IMR-90 (cell line): ENCODE results near the gene WDR91. TPM values are rescaled to one million over a fixed set of nuclear protein-coding genes. Genes with fewer than 3 reads are reported as not detected.

ENCODE experiments used
- ATAC-seq: fragments of 200-7000 bp; cut with Tn5 transposase; 2 replicates; pipeline ENCODE4 v1.9.1; 2020; ENCODE audit warnings: low read depth, mild to moderate bottlenecking, moderate library complexity
- BruUV-seq: library from RNA; stranded (reverse); fragments of 400-500 nt; replicated peaks from 2 replicates; lab custom pipeline; 2021; lab: Mats Ljungman, UMichigan
- CTCF ChIA-PET: fragments of 300-600 bp; formaldehyde crosslinking; extraction: SDS; loops from one replicate; lab custom pipeline; 2021; ENCODE audit warnings: antibody characterized with exemption; lab: Yijun Ruan, JAX
- POLR2A ChIA-PET: fragments of 300-600 bp; sonication (Branson Sonifier 250); formaldehyde crosslinking; loops from one replicate; lab custom pipeline; 2022; ENCODE audit warnings: antibody characterized with exemption; ENCODE audit not compliant: unreplicated experiment; lab: Charles Lee
- DNase-seq: peaks from one replicate; pipeline ENCODE4 v3.0.0; 2013
- H2AFZ ChIP-seq: replicated peaks from 2 replicates; pipeline ENCODE3; 2013; ENCODE audit warnings: low read length, mild to moderate bottlenecking; ENCODE audit not compliant: poor library complexity
- H2AK5ac ChIP-seq: 2 replicates; pipeline ENCODE4 v1.6.1; 2013; ENCODE audit warnings: low read depth, low read length, inconsistent platforms
- H2AK9ac ChIP-seq: replicated peaks from 2 replicates; pipeline ENCODE3; 2013; ENCODE audit warnings: mild to moderate bottlenecking, low read depth, low read length, moderate library complexity; ENCODE audit not compliant: poor library complexity
- H2BK120ac ChIP-seq: 2 replicates; pipeline ENCODE4 v1.6.1; 2013; ENCODE audit warnings: low read depth, low read length, inconsistent platforms
- H2BK15ac ChIP-seq: 3 replicates; pipeline ENCODE4 v1.6.1; 2013; ENCODE audit warnings: low read depth, low read length, inconsistent platforms
- H2BK20ac ChIP-seq: 2 replicates; pipeline ENCODE4 v1.6.1; 2013; ENCODE audit warnings: low read depth, mild to moderate bottlenecking, inconsistent platforms, low read length, moderate library complexity
- H2BK5ac ChIP-seq: 2 replicates; pipeline ENCODE4 v1.6.1; 2013; ENCODE audit warnings: mild to moderate bottlenecking, low read depth, low read length, inconsistent platforms; ENCODE audit not compliant: poor library complexity, severe bottlenecking
- H3K14ac ChIP-seq: replicated peaks from 2 replicates; pipeline ENCODE4 v1.6.1; 2013; ENCODE audit warnings: low read depth, low read length, inconsistent platforms
- H3K18ac ChIP-seq: 2 replicates; pipeline ENCODE4 v1.6.1; 2013; ENCODE audit warnings: low read depth, low read length, control low read depth
- H3K23ac ChIP-seq: 2 replicates; pipeline ENCODE4 v1.6.1; 2013; ENCODE audit warnings: low read depth, low read length, inconsistent platforms
- H3K27ac ChIP-seq: 2 replicates; pipeline ENCODE4 v1.5.1; 2013; ENCODE audit warnings: mild to moderate bottlenecking, control low read depth, low read length; ENCODE audit not compliant: insufficient read depth
- H3K27me3 ChIP-seq: 2 replicates; pipeline ENCODE4 v1.6.1; 2013; ENCODE audit warnings: low read length; ENCODE audit not compliant: control insufficient read depth, insufficient read depth
- H3K36me3 ChIP-seq: 2 replicates; pipeline ENCODE4 v1.6.1; 2013; ENCODE audit warnings: low read length, mixed read lengths; ENCODE audit not compliant: control insufficient read depth, insufficient read depth
- H3K4ac ChIP-seq: 2 replicates; pipeline ENCODE4 v1.6.1; 2013; ENCODE audit warnings: low read depth, low read length, inconsistent platforms
- H3K4me1 ChIP-seq: 2 replicates; pipeline ENCODE4 v1.6.1; 2013; ENCODE audit warnings: low read length, mixed read lengths; ENCODE audit not compliant: control insufficient read depth, insufficient read depth
- H3K4me2 ChIP-seq: 2 replicates; pipeline ENCODE4 v1.6.1; 2013; ENCODE audit warnings: low read depth, mild to moderate bottlenecking, control low read depth, low read length, moderate library complexity
- H3K4me3 ChIP-seq: 2 replicates; pipeline ENCODE4 v1.5.1; 2013; ENCODE audit warnings: low read depth, mild to moderate bottlenecking, control low read depth, low read length, moderate library complexity; ENCODE audit not compliant: insufficient read depth
- H3K56ac ChIP-seq: 2 replicates; pipeline ENCODE4 v1.6.1; 2013; ENCODE audit warnings: low read length, inconsistent platforms; ENCODE audit not compliant: insufficient read depth; ENCODE audit errors: extremely low read depth
- H3K79me1 ChIP-seq, 2 experiments: 2 replicates each; pipeline ENCODE4 v1.6.1; 2013; ENCODE audit warnings: low read length in 2 of 2, inconsistent platforms in 1 of 2, low read depth in 1 of 2
- H3K9ac ChIP-seq: 2 replicates; pipeline ENCODE4 v1.6.1; 2013; ENCODE audit warnings: low read depth, low read length, control low read depth
- H3K9me1 ChIP-seq: 2 replicates; pipeline ENCODE4 v1.6.1; 2013; ENCODE audit warnings: low read length, inconsistent platforms; ENCODE audit not compliant: insufficient read depth
- H3K9me3 ChIP-seq: 2 replicates; pipeline ENCODE4 v1.6.1; 2013; ENCODE audit warnings: low read length; ENCODE audit not compliant: control insufficient read depth, insufficient read depth
- H4K20me1 ChIP-seq: 2 replicates; pipeline ENCODE4 v1.6.1; 2013; ENCODE audit warnings: low read length, inconsistent platforms; ENCODE audit not compliant: insufficient read depth
- H4K5ac ChIP-seq: 2 replicates; pipeline ENCODE4 v1.6.1; 2013; ENCODE audit warnings: mild to moderate bottlenecking, low read depth, low read length, control low read depth
- H4K8ac ChIP-seq, 2 experiments: 2 replicates each; pipeline ENCODE4 v1.6.1; 2013; ENCODE audit warnings: low read depth in 2 of 2, low read length in 2 of 2, control low read depth in 1 of 2, inconsistent platforms in 1 of 2
- H4K91ac ChIP-seq: 2 replicates; pipeline ENCODE4 v1.6.1; 2013; ENCODE audit warnings: low read depth, low read length, inconsistent platforms; ENCODE audit not compliant: insufficient read depth
- CEBPB ChIP-seq: IDR thresholded peaks from 2 replicates; pipeline ENCODE4 v1.6.1; 2012; ENCODE audit warnings: low read depth, low read length, improper control_type of control experiment
- CTCF ChIP-seq: conservative IDR thresholded peaks from 2 replicates; pipeline ENCODE4 v1.5.1; 2012; ENCODE audit warnings: mild to moderate bottlenecking, low read depth, low read length, improper control_type of control experiment
- ELK1 ChIP-seq: fragments of 150-350 bp; IDR thresholded peaks from 2 replicates; pipeline ENCODE4 v1.6.1; 2016; ENCODE audit warnings: low read depth, mild to moderate bottlenecking, low read length, moderate library complexity, borderline replicate concordance
- FOS ChIP-seq: fragments of 150-350 bp; IDR thresholded peaks from 2 replicates; pipeline ENCODE4 v1.6.1; 2016; ENCODE audit warnings: low read depth, low read length
- MAZ ChIP-seq: IDR thresholded peaks from 2 replicates; pipeline ENCODE4 v1.6.1; 2012; ENCODE audit warnings: low read depth, mild to moderate bottlenecking, low read length, improper control_type of control experiment, moderate library complexity, borderline replicate concordance
- RAD21 ChIP-seq: IDR thresholded peaks from 2 replicates; pipeline ENCODE4 v1.6.1; 2012; ENCODE audit warnings: low read length, improper control_type of control experiment
- RFX5 ChIP-seq: IDR thresholded peaks from 2 replicates; pipeline ENCODE4 v1.8.0; 2012; ENCODE audit warnings: low read depth, mild to moderate bottlenecking, low read length, moderate library complexity
- USF2 ChIP-seq: fragments of 150-350 bp; IDR thresholded peaks from 2 replicates; pipeline ENCODE4 v1.6.1; 2017; ENCODE audit warnings: mild to moderate bottlenecking, antibody characterized with exemption, low read length, low read depth
- WGBS, 2 experiments: methylation state at CpG; one replicate each; pipeline versions ENCODE4 v1.1.5 to v1.1.7; 2013; ENCODE audit warnings: missing lambda C conversion rate in 2 of 2; ENCODE audit not compliant: insufficient read length in 1 of 2; ENCODE audit errors: extremely low coverage in 2 of 2; 5-methylcytosine and 5-hydroxymethylcytosine counted together
- dilution Hi-C: fragments of 300-500 bp; cut with HindIII; formaldehyde crosslinking; loops from one replicate; pipeline ENCODE4 v1.14.3; 2018; ENCODE audit warnings: low sequenced_read_pairs; ENCODE audit not compliant: unreplicated experiment
- in situ Hi-C: fragments of 300-500 bp; cut with MboI; formaldehyde crosslinking; loops from 3 replicates; pipeline ENCODE4 v1.14.3; 2019; ENCODE audit warnings: low sequenced_read_pairs, inconsistent platforms, mixed read lengths
- intact Hi-C: fragments of 100-400 bp; cut with micrococcal nuclease; formaldehyde crosslinking; loops from 2 replicates; pipeline ENCODE4 v1.10.0; 2022
- polyA plus RNA-seq, 3 experiments: library from polyadenylated mRNA; depleted of rRNA; stranded (reverse); fragments of >200 nt; gene quantifications; 2 replicates each; pipeline ENCODE4 v1.2.3, GENCODE V29; 2012; ENCODE audit warnings: low replicate concordance in 1 of 3
- total RNA-seq: library from RNA; depleted of rRNA; stranded (reverse); fragments of >200 nt; gene quantifications from 2 replicates; pipeline ENCODE4 v1.2.3, GENCODE V29; 2012

WDR91 gene
- total and polyA plus RNA-seq, 2 of the 4 experiments (the other 2 are of a cell fraction) = 5.2 to 10.3 TPM

GRCh38 chr7:135217645-135218509, 6.6 kb upstream of the WDR91 start (continued):
- TF ChIP-seq CTCF = no peak

- DNase-seq = no peak
- H3K79me1 ChIP-seq = peaks cover 0 to 3% of the 10 kb centered on the region in 2 experiments; a peak in 2 of 4 replicates
- TF ChIP-seq CTCF (no peak), ELK1 (no peak), RFX5 (no peak), FOS (no peak), CEBPB (no peak), RAD21 (no peak), USF2 (no peak), MAZ (no peak)
Observed at GRCh38 chr7:135215698-135216097, 4.4 kb upstream of the WDR91 start.

More at GRCh38 chr7:135215698-135216097, 4.4 kb upstream of the WDR91 start:
- no peak overlapping the region for H4K5ac ChIP-seq
- intact Hi-C loops = no loop called here
- H3K9me3 ChIP-seq = no peaks in the 10 kb centered on the region
- no peak overlapping the region for H2AK9ac ChIP-seq
- ChIA-PET CTCF (no interaction called here), POLR2A (no interaction called here)
- no peak overlapping the region for H4K91ac ChIP-seq
- H3K23ac ChIP-seq = no peak overlapping the region
- H3K27ac ChIP-seq = no peak overlapping the region
- H3K27me3 ChIP-seq = peaks cover 14% of the 10 kb centered on the region
- no peaks in the 10 kb centered on the region for H3K9me1 ChIP-seq
- ATAC-seq = no peak
- no peak overlapping the region for H2BK5ac ChIP-seq
- WGBS, 2 experiments = no CpG with 5 or more reads among the region's 3 CpGs
- dilution Hi-C loops = no loop called here
- in situ Hi-C loops = no loop called here
- H2AFZ ChIP-seq = no peak overlapping the region
- no peaks in the 10 kb centered on the region for H3K4me1 ChIP-seq
- H4K20me1 ChIP-seq = no peaks in the 10 kb centered on the region
- no peak overlapping the region for H3K56ac ChIP-seq
- H2BK15ac ChIP-seq = no peak overlapping the region
- H3K36me3 ChIP-seq = no peaks in the 10 kb centered on the region
- H3K4me2 ChIP-seq = no peak overlapping the region
- no peak overlapping the region for H2BK20ac ChIP-seq
- H2BK120ac ChIP-seq = no peak overlapping the region
- H3K4ac ChIP-seq = no peak overlapping the region
- H4K8ac ChIP-seq = no peak overlapping the region
- H3K14ac ChIP-seq = no peak overlapping the region
- H2AK5ac ChIP-seq = no peak overlapping the region
- H3K4me3 ChIP-seq = no peak overlapping the region
- no peak overlapping the region for H3K18ac ChIP-seq
- no TSS peak for BruUV-seq
- no peak overlapping the region for H3K9ac ChIP-seq
